Mononuclear cell (primary cell): ENCODE measurements around the gene TOR1AIP1. TPM values are rescaled to one million over a fixed set of nuclear protein-coding genes. Genes with fewer than 3 reads are reported as not detected.

Source experiments
- H3K27me3 ChIP-seq: 2 replicates; pipeline ENCODE4 v1.6.0; 2011; ENCODE audit warnings: low read length, control low read depth; ENCODE audit not compliant: insufficient read depth
- H3K4me1 ChIP-seq: 2 replicates; pipeline ENCODE4 v1.5.1; 2011; ENCODE audit warnings: mild to moderate bottlenecking, low read length, control low read depth; ENCODE audit not compliant: insufficient read depth
- H3K4me3 ChIP-seq: 2 replicates; pipeline ENCODE4 v1.5.1; 2011; ENCODE audit warnings: mild to moderate bottlenecking, low read length, moderate library complexity
- H3K9me3 ChIP-seq: 2 replicates; pipeline ENCODE4 v1.5.1; 2011; ENCODE audit warnings: low read depth, mild to moderate bottlenecking, control low read depth, low read length
- total RNA-seq: library from RNA; depleted of rRNA; stranded (reverse); fragments of >200 nt; gene quantifications from one replicate; pipeline ENCODE4 v1.2.3, GENCODE V29; 2012

The TOR1AIP1 gene
- total RNA-seq, 1 donor = 106 TPM

GRCh38 chr1:179873438-179873851 is 8.6 kb upstream of the TOR1AIP1 start:
- no peaks in the 10 kb centered on the region for H3K27me3 ChIP-seq
- H3K9me3 ChIP-seq = no peaks in the 10 kb centered on the region
- peaks cover 22% of the 10 kb centered on the region for H3K4me1 ChIP-seq
- no peak overlapping the region for H3K4me3 ChIP-seq

GRCh38 chr1:179875596-179876299 is 6.3 kb upstream of the TOR1AIP1 start:
- H3K4me1 ChIP-seq = peaks cover 24% of the 10 kb centered on the region
- no peak overlapping the region for H3K4me3 ChIP-seq
- H3K27me3 ChIP-seq = no peaks in the 10 kb centered on the region
- H3K9me3 ChIP-seq = no peaks in the 10 kb centered on the region

GRCh38 chr1:179876300-179876715 is 5.8 kb upstream of the TOR1AIP1 start:
- H3K27me3 ChIP-seq = no peaks in the 10 kb centered on the region
- peaks cover 26% of the 10 kb centered on the region for H3K4me1 ChIP-seq
- H3K9me3 ChIP-seq = no peaks in the 10 kb centered on the region
- no peak overlapping the region for H3K4me3 ChIP-seq

GRCh38 chr1:179877586-179878265 is 4.4 kb upstream of the TOR1AIP1 start, which contains the start of gene TOR1AIP2:
Gene TOR1AIP2 (minus strand): TSS chr1:179877803. CDS start chr1:179852665, 25,138 bp downstream.
- Histone ChIP-seq H3K27me3 (no peaks in the 10 kb centered on the region), H3K4me1 (peaks cover 26% of the 10 kb centered on the region), H3K4me3 (peak within 1 kb of the TSS; percentile 74), H3K9me3 (no peaks in the 10 kb centered on the region)

- Histone ChIP-seq H3K9me3 (no peaks in the 10 kb centered on the region), H3K4me1 (peaks cover 39% of the 10 kb centered on the region), H3K27me3 (no peaks in the 10 kb centered on the region), H3K4me3 (no peak overlapping the region)
These were observed 2.3 kb upstream of the TOR1AIP1 start for GRCh38 chr1:179879797-179880196.

GRCh38 chr1:179881642-179882252 is 338 bp upstream of the TOR1AIP1 start:
- Histone ChIP-seq H3K4me1 (peaks cover 38% of the 10 kb centered on the region), H3K9me3 (no peaks in the 10 kb centered on the region), H3K27me3 (no peaks in the 10 kb centered on the region), H3K4me3 (peak overlapping the region; percentile 98)

GRCh38 chr1:179883040-179883744 is 1.1 kb downstream of the TOR1AIP1 start:
- Histone ChIP-seq H3K4me1 (peaks cover 40% of the 10 kb centered on the region), H3K4me3 (peak overlapping the region; percentile 98), H3K27me3 (no peaks in the 10 kb centered on the region), H3K9me3 (no peaks in the 10 kb centered on the region)

GRCh38 chr1:179883745-179884138 is 1.7 kb downstream of the TOR1AIP1 start:
- H3K4me3 ChIP-seq = peak overlapping the region; percentile 98
- no peaks in the 10 kb centered on the region for H3K9me3 ChIP-seq
- H3K27me3 ChIP-seq = no peaks in the 10 kb centered on the region
- peaks cover 42% of the 10 kb centered on the region for H3K4me1 ChIP-seq

- Histone ChIP-seq H3K4me3 (no peak overlapping the region), H3K4me1 (peaks cover 36% of the 10 kb centered on the region), H3K9me3 (no peaks in the 10 kb centered on the region), H3K27me3 (no peaks in the 10 kb centered on the region)
These were observed 6.0 kb downstream of the TOR1AIP1 start for GRCh38 chr1:179888071-179888470.

GRCh38 chr1:179889589-179889988 is 7.5 kb downstream of the TOR1AIP1 start:
- no peaks in the 10 kb centered on the region for H3K27me3 ChIP-seq
- H3K4me1 ChIP-seq = peaks cover 25% of the 10 kb centered on the region
- no peaks in the 10 kb centered on the region for H3K9me3 ChIP-seq
- no peak overlapping the region for H3K4me3 ChIP-seq

- Histone ChIP-seq H3K4me1 (no peaks in the 10 kb centered on the region), H3K4me3 (no peak overlapping the region), H3K27me3 (no peaks in the 10 kb centered on the region), H3K9me3 (no peaks in the 10 kb centered on the region)
These were observed 28.8 kb downstream of the TOR1AIP1 start for GRCh38 chr1:179910934-179911333.

GRCh38 chr1:179911812-179912211 is 29.7 kb downstream of the TOR1AIP1 start:
- Histone ChIP-seq H3K27me3 (no peaks in the 10 kb centered on the region), H3K9me3 (no peaks in the 10 kb centered on the region), H3K4me1 (no peaks in the 10 kb centered on the region), H3K4me3 (no peak overlapping the region)

- H3K27me3 ChIP-seq = no peaks in the 10 kb centered on the region
- no peaks in the 10 kb centered on the region for H3K4me1 ChIP-seq
- no peak overlapping the region for H3K4me3 ChIP-seq
- no peaks in the 10 kb centered on the region for H3K9me3 ChIP-seq
These were observed 35.7 kb downstream of the TOR1AIP1 start for GRCh38 chr1:179917601-179918429.

- H3K4me3 ChIP-seq = no peak overlapping the region
- H3K9me3 ChIP-seq = no peaks in the 10 kb centered on the region
- no peaks in the 10 kb centered on the region for H3K27me3 ChIP-seq
- H3K4me1 ChIP-seq = no peaks in the 10 kb centered on the region
These were observed 39.4 kb downstream of the TOR1AIP1 start for GRCh38 chr1:179921472-179921871.
